Spleen (tissue), 7 donors: ENCODE results near the gene HHAT.

Source experiments
- POLR2A ChIP-seq, 3 donors: fragments of 450-650 bp; IDR thresholded peaks; one replicate each; pipeline ENCODE4 v1.5.1; 2017; ENCODE audit warnings: antibody characterized with exemption in 3 of 3, mild to moderate bottlenecking in 1 of 3
- POLR2AphosphoS5 ChIP-seq, 3 donors: sonication (generic); formaldehyde crosslinking; IDR thresholded peaks; one replicate each; pipeline ENCODE4 v1.5.1; 2017; ENCODE audit warnings: antibody characterized with exemption in 3 of 3
- TF ChIP-seq, protein P1 (sequence below), 11 experiments: fragments of 200-600 bp in 7 of 11; fragments of 450-650 bp in 4 of 11; sonication (generic) in 4 of 11; IDR thresholded peaks in 8 of 11; conservative IDR thresholded peaks in 3 of 11; 1 replicate in 7 of 11; 2 replicates in 4 of 11; pipeline versions ENCODE4 v1.4.0 to v1.8.0; 2016 to 2021; ENCODE audit warnings: antibody characterized with exemption in 11 of 11, inconsistent platforms in 4 of 11, mild to moderate bottlenecking in 1 of 11
- donor health status: DM: no; HTN: no; CAD: no; lungs with moderate emphysema.
- donor health status: DM: no; HTN: no; CAD: no.
- donor health status: DM: no; HTN: no; CAD: no.

DNA sequence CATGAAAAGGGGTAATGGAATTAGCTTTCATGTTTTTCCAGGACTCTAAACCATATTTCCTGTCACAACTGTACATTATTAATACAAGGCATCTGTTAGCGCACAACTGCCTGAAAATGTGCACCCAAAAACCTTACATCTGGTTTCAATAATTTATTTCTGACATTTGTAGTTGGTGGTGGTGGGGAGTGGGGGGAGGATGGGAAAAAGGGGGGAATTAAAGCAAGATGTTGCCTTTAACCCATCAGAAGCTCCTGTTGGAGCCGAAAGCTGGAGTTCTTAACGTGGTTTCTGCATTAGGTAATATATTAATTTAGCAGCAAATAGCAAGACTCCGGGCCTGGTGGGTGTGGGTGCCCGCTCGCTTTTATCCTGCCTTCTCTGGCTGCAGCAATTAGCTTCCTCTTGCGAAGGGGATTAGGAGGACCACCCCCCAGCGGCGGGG lies 36.9 kb upstream of the HHAT start:
- TF ChIP-seq, protein P1, sequence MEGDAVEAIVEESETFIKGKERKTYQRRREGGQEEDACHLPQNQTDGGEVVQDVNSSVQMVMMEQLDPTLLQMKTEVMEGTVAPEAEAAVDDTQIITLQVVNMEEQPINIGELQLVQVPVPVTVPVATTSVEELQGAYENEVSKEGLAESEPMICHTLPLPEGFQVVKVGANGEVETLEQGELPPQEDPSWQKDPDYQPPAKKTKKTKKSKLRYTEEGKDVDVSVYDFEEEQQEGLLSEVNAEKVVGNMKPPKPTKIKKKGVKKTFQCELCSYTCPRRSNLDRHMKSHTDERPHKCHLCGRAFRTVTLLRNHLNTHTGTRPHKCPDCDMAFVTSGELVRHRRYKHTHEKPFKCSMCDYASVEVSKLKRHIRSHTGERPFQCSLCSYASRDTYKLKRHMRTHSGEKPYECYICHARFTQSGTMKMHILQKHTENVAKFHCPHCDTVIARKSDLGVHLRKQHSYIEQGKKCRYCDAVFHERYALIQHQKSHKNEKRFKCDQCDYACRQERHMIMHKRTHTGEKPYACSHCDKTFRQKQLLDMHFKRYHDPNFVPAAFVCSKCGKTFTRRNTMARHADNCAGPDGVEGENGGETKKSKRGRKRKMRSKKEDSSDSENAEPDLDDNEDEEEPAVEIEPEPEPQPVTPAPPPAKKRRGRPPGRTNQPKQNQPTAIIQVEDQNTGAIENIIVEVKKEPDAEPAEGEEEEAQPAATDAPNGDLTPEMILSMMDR (IDR thresholded peaks at IDR 0.05 in 8 of 11, conservative IDR thresholded peaks at IDR 0.05 in 3 of 11) = no peak
- no peak for TF ChIP-seq POLR2AphosphoS5 (IDR thresholded peaks at IDR 0.05)
- TF ChIP-seq POLR2A (IDR thresholded peaks at IDR 0.05) = no peak
